ENCODE data around the gene DAGLA. TPM values are rescaled to one million over a fixed set of nuclear protein-coding genes. Genes with fewer than 3 reads are reported as not detected.

Gene DAGLA
- total RNA-seq, 1 experiment from 2014 or later: not detected

GRCh38 chr11:61712846-61713245 lies 32.7 kb downstream of the DAGLA start:
- Histone ChIP-seq H3K79me2 (ENCODE audit: low read length) (no peaks in the 10 kb centered on the region), H3K9me2 (replicated peaks; ENCODE audit: insufficient read depth, low read length) (no peaks in the 10 kb centered on the region), H2AFZ (ENCODE audit: low read length) (no peak overlapping the region), H3K4me3 (ENCODE audit: low read length) (no peak overlapping the region), H3K4me1 (ENCODE audit: low read length) (no peaks in the 10 kb centered on the region), H4K20me1 (ENCODE audit: insufficient read depth, low read depth, low read length) (no peaks in the 10 kb centered on the region), H3K27ac (ENCODE audit: low read length) (no peak overlapping the region), H3K4me2 (ENCODE audit: low read depth, low read length, poor library complexity, severe bottlenecking) (no peak overlapping the region), H3K27me3 (ENCODE audit: low read length) (no peaks in the 10 kb centered on the region), H3K36me3 (ENCODE audit: insufficient read depth, low read length) (no peaks in the 10 kb centered on the region), H3K9ac (ENCODE audit: low read length) (no peak overlapping the region), H3K9me3 (ENCODE audit: low read length) (no peaks in the 10 kb centered on the region)
- DNase-seq: no peak

GRCh38 chr11:61713464-61713863 lies 33.3 kb downstream of the DAGLA start:
- no peaks in the 10 kb centered on the region for H3K27me3 ChIP-seq (ENCODE audit: low read length)
- DNase-seq: no peak
- no peaks in the 10 kb centered on the region for H3K4me1 ChIP-seq (ENCODE audit: low read length)
- H3K9me3 ChIP-seq (ENCODE audit: low read length): no peaks in the 10 kb centered on the region
- no peak overlapping the region for H3K4me3 ChIP-seq (ENCODE audit: low read length)
- H3K9me2 ChIP-seq (replicated peaks; ENCODE audit: insufficient read depth, low read length): no peaks in the 10 kb centered on the region
- H3K27ac ChIP-seq (ENCODE audit: low read length): no peak overlapping the region
- H3K9ac ChIP-seq (ENCODE audit: low read length): no peak overlapping the region
- no peak overlapping the region for H2AFZ ChIP-seq (ENCODE audit: low read length)
- no peaks in the 10 kb centered on the region for H4K20me1 ChIP-seq (ENCODE audit: insufficient read depth, low read depth, low read length)
- no peaks in the 10 kb centered on the region for H3K36me3 ChIP-seq (ENCODE audit: insufficient read depth, low read length)
- no peaks in the 10 kb centered on the region for H3K79me2 ChIP-seq (ENCODE audit: low read length)
- no peak overlapping the region for H3K4me2 ChIP-seq (ENCODE audit: low read depth, low read length, poor library complexity, severe bottlenecking)

GRCh38 chr11:61713906-61714305 lies 33.7 kb downstream of the DAGLA start:
- Histone ChIP-seq H3K4me1 (ENCODE audit: low read length) (no peaks in the 10 kb centered on the region), H3K27me3 (ENCODE audit: low read length) (no peaks in the 10 kb centered on the region), H3K9me3 (ENCODE audit: low read length) (no peaks in the 10 kb centered on the region), H3K4me3 (ENCODE audit: low read length) (no peak overlapping the region), H2AFZ (ENCODE audit: low read length) (no peak overlapping the region), H4K20me1 (ENCODE audit: insufficient read depth, low read depth, low read length) (no peaks in the 10 kb centered on the region), H3K9ac (ENCODE audit: low read length) (no peak overlapping the region), H3K27ac (ENCODE audit: low read length) (no peak overlapping the region), H3K79me2 (ENCODE audit: low read length) (no peaks in the 10 kb centered on the region), H3K36me3 (ENCODE audit: insufficient read depth, low read length) (no peaks in the 10 kb centered on the region), H3K9me2 (replicated peaks; ENCODE audit: insufficient read depth, low read length) (no peaks in the 10 kb centered on the region), H3K4me2 (ENCODE audit: low read depth, low read length, poor library complexity, severe bottlenecking) (no peak overlapping the region)
- DNase-seq: no peak

- no peaks in the 10 kb centered on the region for H3K9me2 ChIP-seq (replicated peaks; ENCODE audit: insufficient read depth, low read length)
Observed at GRCh38 chr11:61714316-61714715, 34.1 kb downstream of the DAGLA start.

GRCh38 chr11:61714916-61715315 lies 34.7 kb downstream of the DAGLA start:
- H3K79me2 ChIP-seq (ENCODE audit: low read length): no peaks in the 10 kb centered on the region
- no peaks in the 10 kb centered on the region for H4K20me1 ChIP-seq (ENCODE audit: insufficient read depth, low read depth, low read length)
- no peaks in the 10 kb centered on the region for H3K4me1 ChIP-seq (ENCODE audit: low read length)
- no peaks in the 10 kb centered on the region for H3K9me2 ChIP-seq (replicated peaks; ENCODE audit: insufficient read depth, low read length)
- H3K27ac ChIP-seq (ENCODE audit: low read length): no peak overlapping the region
- no peak overlapping the region for H3K9ac ChIP-seq (ENCODE audit: low read length)
- H2AFZ ChIP-seq (ENCODE audit: low read length): no peak overlapping the region
- H3K4me3 ChIP-seq (ENCODE audit: low read length): no peak overlapping the region
- no peaks in the 10 kb centered on the region for H3K36me3 ChIP-seq (ENCODE audit: insufficient read depth, low read length)
- no peak for DNase-seq
- H3K9me3 ChIP-seq (ENCODE audit: low read length): no peaks in the 10 kb centered on the region
- H3K4me2 ChIP-seq (ENCODE audit: low read depth, low read length, poor library complexity, severe bottlenecking): no peak overlapping the region
- H3K27me3 ChIP-seq (ENCODE audit: low read length): no peaks in the 10 kb centered on the region

More at GRCh38 chr11:61714316-61714715, 34.1 kb downstream of the DAGLA start:
- no peak for DNase-seq
- Histone ChIP-seq H3K27ac (ENCODE audit: low read length) (no peak overlapping the region), H2AFZ (ENCODE audit: low read length) (no peak overlapping the region), H3K79me2 (ENCODE audit: low read length) (no peaks in the 10 kb centered on the region), H3K27me3 (ENCODE audit: low read length) (no peaks in the 10 kb centered on the region), H3K4me3 (ENCODE audit: low read length) (no peak overlapping the region), H4K20me1 (ENCODE audit: insufficient read depth, low read depth, low read length) (no peaks in the 10 kb centered on the region), H3K9ac (ENCODE audit: low read length) (no peak overlapping the region), H3K4me2 (ENCODE audit: low read depth, low read length, poor library complexity, severe bottlenecking) (no peak overlapping the region), H3K9me3 (ENCODE audit: low read length) (no peaks in the 10 kb centered on the region), H3K4me1 (ENCODE audit: low read length) (no peaks in the 10 kb centered on the region), H3K36me3 (ENCODE audit: insufficient read depth, low read length) (no peaks in the 10 kb centered on the region)

GRCh38 chr11:61715867-61716266 lies 35.7 kb downstream of the DAGLA start:
- DNase-seq: no peak
- H3K36me3 ChIP-seq (ENCODE audit: insufficient read depth, low read length): no peaks in the 10 kb centered on the region
- H4K20me1 ChIP-seq (ENCODE audit: insufficient read depth, low read depth, low read length): no peaks in the 10 kb centered on the region
- no peak overlapping the region for H2AFZ ChIP-seq (ENCODE audit: low read length)
- H3K4me2 ChIP-seq (ENCODE audit: low read depth, low read length, poor library complexity, severe bottlenecking): no peak overlapping the region
- H3K4me1 ChIP-seq (ENCODE audit: low read length): no peaks in the 10 kb centered on the region
- no peak overlapping the region for H3K9ac ChIP-seq (ENCODE audit: low read length)
- no peaks in the 10 kb centered on the region for H3K27me3 ChIP-seq (ENCODE audit: low read length)
- H3K79me2 ChIP-seq (ENCODE audit: low read length): no peaks in the 10 kb centered on the region
- H3K4me3 ChIP-seq (ENCODE audit: low read length): no peak overlapping the region
- no peak overlapping the region for H3K27ac ChIP-seq (ENCODE audit: low read length)
- no peaks in the 10 kb centered on the region for H3K9me2 ChIP-seq (replicated peaks; ENCODE audit: insufficient read depth, low read length)
- H3K9me3 ChIP-seq (ENCODE audit: low read length): no peaks in the 10 kb centered on the region

GRCh38 chr11:61716478-61717285 lies 36.5 kb downstream of the DAGLA start:
- H4K20me1 ChIP-seq (ENCODE audit: insufficient read depth, low read depth, low read length): no peaks in the 10 kb centered on the region
- H3K27ac ChIP-seq (ENCODE audit: low read length): no peak overlapping the region
- no peak for DNase-seq
- no peaks in the 10 kb centered on the region for H3K36me3 ChIP-seq (ENCODE audit: insufficient read depth, low read length)
- H3K9me2 ChIP-seq (replicated peaks; ENCODE audit: insufficient read depth, low read length): no peaks in the 10 kb centered on the region
- H2AFZ ChIP-seq (ENCODE audit: low read length): no peak overlapping the region
- no peak overlapping the region for H3K9ac ChIP-seq (ENCODE audit: low read length)
- H3K9me3 ChIP-seq (ENCODE audit: low read length): no peaks in the 10 kb centered on the region
- H3K27me3 ChIP-seq (ENCODE audit: low read length): no peaks in the 10 kb centered on the region
- no peak overlapping the region for H3K4me2 ChIP-seq (ENCODE audit: low read depth, low read length, poor library complexity, severe bottlenecking)
- H3K4me1 ChIP-seq (ENCODE audit: low read length): no peaks in the 10 kb centered on the region
- H3K79me2 ChIP-seq (ENCODE audit: low read length): no peaks in the 10 kb centered on the region
- H3K4me3 ChIP-seq (ENCODE audit: low read length): no peak overlapping the region

GRCh38 chr11:61717286-61718033 lies 37.3 kb downstream of the DAGLA start:
- no peak for DNase-seq
- Histone ChIP-seq H3K9ac (ENCODE audit: low read length) (no peak overlapping the region), H3K4me2 (ENCODE audit: low read depth, low read length, poor library complexity, severe bottlenecking) (no peak overlapping the region)

More at GRCh38 chr11:61717286-61718033, 37.3 kb downstream of the DAGLA start:
- H3K36me3 ChIP-seq (ENCODE audit: insufficient read depth, low read length): no peaks in the 10 kb centered on the region
- no peak overlapping the region for H3K27ac ChIP-seq (ENCODE audit: low read length)
- H3K9me2 ChIP-seq (replicated peaks; ENCODE audit: insufficient read depth, low read length): no peaks in the 10 kb centered on the region
- no peaks in the 10 kb centered on the region for H3K9me3 ChIP-seq (ENCODE audit: low read length)
- no peaks in the 10 kb centered on the region for H3K79me2 ChIP-seq (ENCODE audit: low read length)
- H3K4me3 ChIP-seq (ENCODE audit: low read length): no peak overlapping the region
- H3K27me3 ChIP-seq (ENCODE audit: low read length): no peaks in the 10 kb centered on the region
- no peak overlapping the region for H2AFZ ChIP-seq (ENCODE audit: low read length)
- no peaks in the 10 kb centered on the region for H4K20me1 ChIP-seq (ENCODE audit: insufficient read depth, low read depth, low read length)
- H3K4me1 ChIP-seq (ENCODE audit: low read length): no peaks in the 10 kb centered on the region
